B cell (primary cell): ENCODE results near the gene TPRN.

Experiments used
- EZH2 ChIP-seq: IDR thresholded peaks from 2 replicates; pipeline ENCODE4 v1.6.1; 2012; ENCODE audit warnings: borderline replicate concordance, low read depth, mild to moderate bottlenecking, moderate library complexity, low read length; ENCODE audit not compliant: insufficient read depth, poor library complexity, severe bottlenecking
- TF ChIP-seq, protein P1 (sequence below): fragments of 200-600 bp; IDR thresholded peaks from one replicate; pipeline ENCODE4 v1.8.0; 2022; ENCODE audit warnings: antibody characterized with exemption, mild to moderate bottlenecking

- TF ChIP-seq, protein P1, sequence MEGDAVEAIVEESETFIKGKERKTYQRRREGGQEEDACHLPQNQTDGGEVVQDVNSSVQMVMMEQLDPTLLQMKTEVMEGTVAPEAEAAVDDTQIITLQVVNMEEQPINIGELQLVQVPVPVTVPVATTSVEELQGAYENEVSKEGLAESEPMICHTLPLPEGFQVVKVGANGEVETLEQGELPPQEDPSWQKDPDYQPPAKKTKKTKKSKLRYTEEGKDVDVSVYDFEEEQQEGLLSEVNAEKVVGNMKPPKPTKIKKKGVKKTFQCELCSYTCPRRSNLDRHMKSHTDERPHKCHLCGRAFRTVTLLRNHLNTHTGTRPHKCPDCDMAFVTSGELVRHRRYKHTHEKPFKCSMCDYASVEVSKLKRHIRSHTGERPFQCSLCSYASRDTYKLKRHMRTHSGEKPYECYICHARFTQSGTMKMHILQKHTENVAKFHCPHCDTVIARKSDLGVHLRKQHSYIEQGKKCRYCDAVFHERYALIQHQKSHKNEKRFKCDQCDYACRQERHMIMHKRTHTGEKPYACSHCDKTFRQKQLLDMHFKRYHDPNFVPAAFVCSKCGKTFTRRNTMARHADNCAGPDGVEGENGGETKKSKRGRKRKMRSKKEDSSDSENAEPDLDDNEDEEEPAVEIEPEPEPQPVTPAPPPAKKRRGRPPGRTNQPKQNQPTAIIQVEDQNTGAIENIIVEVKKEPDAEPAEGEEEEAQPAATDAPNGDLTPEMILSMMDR: no peak
- TF ChIP-seq EZH2: no peak
Observed at GRCh38 chr9:137160716-137161557, 39.6 kb downstream of the TPRN start.
